GM18519 (cell line): Measurements from ENCODE around the gene RNF144B.

Source experiments
- ATAC-seq: cut with Tn5 transposase; IDR thresholded peaks from one replicate; pipeline ENCODE4 v1.9.1; 2021; ENCODE audit warnings: mild to moderate bottlenecking, moderate library complexity; ENCODE audit not compliant: unreplicated experiment, low FRiP score

The RNF144B gene

GRCh38 chr6:18503593-18504231, 116.6 kb downstream of the RNF144B start:
- ATAC-seq = peak; percentile 87

- no peak for ATAC-seq
These were observed 117.1 kb downstream of the RNF144B start for GRCh38 chr6:18504232-18504596.

GRCh38 chr6:18506382-18507017, 119.3 kb downstream of the RNF144B start:
- ATAC-seq = no peak

- ATAC-seq = no peak
These were observed 119.9 kb downstream of the RNF144B start for GRCh38 chr6:18507018-18507415.

- no peak for ATAC-seq
These were observed 120.4 kb downstream of the RNF144B start for GRCh38 chr6:18507561-18507960.

- no peak for ATAC-seq
These were observed 122.9 kb downstream of the RNF144B start for GRCh38 chr6:18509871-18510643.

GRCh38 chr6:18510644-18511033, 123.5 kb downstream of the RNF144B start:
- ATAC-seq = no peak

- no peak for ATAC-seq
These were observed 124.1 kb downstream of the RNF144B start for GRCh38 chr6:18511211-18511610.

GRCh38 chr6:18513253-18513798, 126.2 kb downstream of the RNF144B start:
- ATAC-seq = no peak

- no peak for ATAC-seq
These were observed 127.0 kb downstream of the RNF144B start for GRCh38 chr6:18514180-18514579.

GRCh38 chr6:18515767-18516166, 128.6 kb downstream of the RNF144B start:
- ATAC-seq = no peak
